ENCODE data around the gene PNMT. TPM values are rescaled to one million over a fixed set of nuclear protein-coding genes. Genes with fewer than 3 reads are reported as not detected.

Gene PNMT
- total and polyA plus RNA-seq, 12 donors, result 2.7 to 30.0 (median 4.2) TPM

- intact Hi-C loops (cut with DNase I), result no loop called here
- Histone ChIP-seq H3K36me3 (peaks cover 0 to 45% (median 0%) of the 10 kb centered on the region in 9 donors), H3K9me3 (no peaks in the 10 kb centered on the region), H3K4me1 (peaks cover 6 to 41% (median 20%) of the 10 kb centered on the region in 9 donors), H3K4me3 (no peak overlapping the region), H3K27me3 (no peaks in the 10 kb centered on the region), H3K27ac (peak overlapping the region in 4 of 10 donors; percentile 20 to 44 (median 28))
- DNase-seq, result no peak
- 81 to 82% methylated on average over 12 of the region's 12 CpGs for WGBS, 2 donors
- no peak for TF ChIP-seq CTCF (IDR thresholded peaks at IDR 0.05)
- peak in 4 of 8 donors; percentile 3 to 25 (median 9) for ATAC-seq
These were observed 15.0 kb upstream of the PNMT start for GRCh38 chr17:39653316-39653661.

DNA sequence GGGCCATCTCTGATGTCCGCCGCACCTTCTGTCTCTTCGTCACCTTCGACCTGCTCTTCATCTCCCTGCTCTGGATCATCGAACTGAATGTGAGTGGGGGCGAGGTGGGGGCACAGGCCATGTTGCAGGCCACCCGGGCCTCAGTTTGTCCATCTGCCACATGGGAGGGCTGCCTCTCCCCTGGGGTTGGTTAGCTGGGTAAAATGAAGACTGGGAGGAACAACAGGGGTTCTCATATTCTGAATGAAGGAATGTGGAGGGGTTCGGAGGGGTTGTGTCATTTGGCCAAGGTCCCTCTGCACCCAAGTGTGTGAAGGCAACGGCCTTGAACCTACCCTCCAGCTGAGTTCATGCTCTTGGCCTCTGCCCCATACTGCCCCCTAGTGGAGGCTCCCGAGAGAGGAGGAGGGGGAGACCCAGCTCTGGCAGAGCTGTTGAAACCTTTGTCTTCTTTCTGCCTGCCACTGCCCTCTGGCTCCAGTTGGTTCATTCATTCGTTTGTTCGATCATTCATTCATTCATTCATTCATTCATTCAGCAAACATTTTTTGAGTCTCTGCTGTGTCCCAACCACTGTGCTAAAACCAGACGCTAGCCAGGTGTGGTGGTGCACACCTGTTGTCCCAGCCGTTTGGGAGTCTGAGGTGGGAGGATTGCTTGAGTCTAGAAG, 14.5 kb upstream of the PNMT start:
- Histone ChIP-seq H3K4me3 (no peak overlapping the region), H3K27me3 (no peaks in the 10 kb centered on the region), H3K27ac (peak overlapping the region in 2 of 10 donors; percentile 20 to 34), H3K4me1 (peaks cover 8 to 46% (median 20%) of the 10 kb centered on the region in 9 donors), H3K36me3 (peaks cover 0 to 50% (median 0%) of the 10 kb centered on the region in 9 donors), H3K9me3 (no peaks in the 10 kb centered on the region)
- TF ChIP-seq CTCF (IDR thresholded peaks at IDR 0.05), result peak; percentile 62 to 87 (median 81)
- intact Hi-C loops (cut with DNase I), result no loop called here
- DNase-seq (peak; percentile 57 to 70), ATAC-seq (peak in 6 of 8 donors; percentile 46 to 64 (median 54))
- WGBS, 2 donors, result 69 to 70% methylated on average over 14 of the region's 14 CpGs

DNA sequence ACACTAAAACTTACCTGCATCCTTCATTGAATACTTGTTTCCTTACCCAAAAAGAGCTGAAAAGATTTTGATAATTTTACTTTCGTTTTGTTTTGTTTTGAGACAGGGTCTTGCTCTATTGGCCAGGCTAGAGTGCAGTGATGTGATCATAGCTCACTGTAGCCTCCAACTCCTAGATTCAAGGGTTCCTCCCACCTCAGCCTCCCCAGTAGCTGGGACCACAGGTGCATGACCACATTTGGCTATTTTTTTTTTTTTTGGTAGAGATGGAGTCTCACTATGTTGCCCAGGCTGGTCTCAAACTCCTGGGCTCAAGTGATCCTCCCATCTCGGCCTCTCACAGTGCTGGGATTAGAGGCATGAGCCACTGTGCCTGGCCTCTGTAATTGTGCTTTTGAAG, 13.1 kb upstream of the PNMT start:
- peaks cover 0 to 55% (median 0%) of the 10 kb centered on the region in 9 donors for H3K36me3 ChIP-seq
- WGBS, 2 donors, result 90 to 98% methylated on average over 2 of the region's 2 CpGs
- no peak for TF ChIP-seq CTCF (IDR thresholded peaks at IDR 0.05)
- no peak for ATAC-seq
- peaks cover 14 to 59% (median 33%) of the 10 kb centered on the region in 9 donors for H3K4me1 ChIP-seq
- intact Hi-C loops (cut with DNase I), result no loop called here
- no peaks in the 10 kb centered on the region for H3K27me3 ChIP-seq
- H3K27ac ChIP-seq, result no peak overlapping the region
- DNase-seq, result no peak
- no peak overlapping the region for H3K4me3 ChIP-seq
- H3K9me3 ChIP-seq, result no peaks in the 10 kb centered on the region

DNA sequence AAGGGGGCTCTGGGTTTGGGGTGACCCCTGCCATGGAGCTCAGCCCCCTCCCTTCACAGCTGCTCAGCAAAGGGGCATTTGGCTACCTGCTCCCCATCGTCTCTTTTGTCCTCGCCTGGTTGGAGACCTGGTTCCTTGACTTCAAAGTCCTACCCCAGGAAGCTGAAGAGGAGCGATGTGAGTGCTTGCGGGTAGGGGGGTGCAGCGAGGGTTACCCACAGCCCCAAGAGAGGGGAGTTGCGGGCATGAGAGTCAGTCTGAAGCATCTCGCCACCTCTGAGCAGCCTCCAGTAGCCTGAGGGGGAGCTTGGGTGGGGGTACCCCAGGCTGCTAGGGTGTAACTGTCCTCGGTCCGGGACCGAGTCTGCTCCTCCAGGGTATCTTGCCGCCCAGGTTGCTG, 9.9 kb upstream of the PNMT start:
- H3K36me3 ChIP-seq, result peaks cover 0 to 82% (median 5%) of the 10 kb centered on the region in 9 donors
- H3K27ac ChIP-seq, result peak overlapping the region in 9 of 10 donors; percentile 62 to 98 (median 90)
- no peak for DNase-seq

More for the DNA sequence above, 9.9 kb upstream of the PNMT start:
- intact Hi-C loops (cut with DNase I), result no loop called here
- H3K4me1 ChIP-seq, result peaks cover 35 to 76% (median 56%) of the 10 kb centered on the region in 9 donors
- H3K9me3 ChIP-seq, result no peaks in the 10 kb centered on the region
- no peak for TF ChIP-seq CTCF (IDR thresholded peaks at IDR 0.05)
- H3K27me3 ChIP-seq, result no peaks in the 10 kb centered on the region
- 96 to 97% methylated on average over 11 of the region's 11 CpGs for WGBS, 2 donors
- no peak for ATAC-seq
- H3K4me3 ChIP-seq, result no peak overlapping the region

All from heart right ventricle (tissue), 16 donors.